ENCODE measurements around the gene C3orf33. TPM values are rescaled to one million over a fixed set of nuclear protein-coding genes. Genes with fewer than 3 reads are reported as not detected.

Gene C3orf33
- total and polyA plus RNA-seq, 2 of the 8 experiments (the other 6 are each of a cell fraction or from before 2014, with no cell fraction given): 3.4 to 4.5 TPM

DNA sequence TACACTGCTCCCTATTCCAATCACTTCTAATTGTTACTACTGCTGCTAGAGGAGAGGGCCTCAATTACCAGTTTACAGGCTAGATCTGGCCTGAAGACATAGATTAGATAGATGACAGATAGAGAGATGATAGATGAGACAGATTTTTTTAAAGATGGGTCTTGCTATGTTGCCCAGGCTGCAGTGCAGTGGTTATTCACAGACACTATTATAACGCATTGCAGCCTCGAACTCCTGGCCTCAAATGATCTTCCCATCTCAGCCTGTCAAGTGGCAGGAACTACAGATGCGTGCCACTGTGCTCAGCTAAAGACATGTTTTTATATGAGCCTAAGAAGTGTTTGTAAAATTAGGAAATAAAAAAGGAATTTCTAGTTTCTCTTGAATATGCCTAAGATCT is 41.9 kb upstream of the C3orf33 start:
- no peak overlapping the region for H3K23ac ChIP-seq (ENCODE audit: insufficient read length)
- no peak overlapping the region for H2BK20ac ChIP-seq (ENCODE audit: low read length)
- WGBS, 2 experiments (ENCODE audit: extremely low coverage in 1 of 2, insufficient coverage in 1 of 2, insufficient read length in 1 of 2, insufficient replicate concordance in 2 of 2, low coverage in 1 of 2, low lambda C conversion rate in 2 of 2, missing lambda C conversion rate in 1 of 2): 96% methylated on average over 3 of the region's 3 CpGs; no CpG with 5 or more reads in 1 of the 2 experiments
- H3K79me1 ChIP-seq (ENCODE audit: low read depth, low read length): peaks cover 4% of the 10 kb centered on the region; the same call in 1 of the 2 replicates
- H2BK5ac ChIP-seq (ENCODE audit: low read depth, low read length): no peak overlapping the region
- no peak overlapping the region for H4K5ac ChIP-seq (ENCODE audit: insufficient read length, low read depth, low read length)
- TF ChIP-seq SP4 (IDR thresholded peaks at IDR 0.05; ENCODE audit: low read length) (no peak), ASH2L (IDR thresholded peaks at IDR 0.05; ENCODE audit: low read length) (no peak), KDM5A (IDR thresholded peaks at IDR 0.05; ENCODE audit: low read length) (no peak), NANOG (IDR thresholded peaks at IDR 0.05; ENCODE audit: insufficient read depth, low read depth, low read length, poor library complexity, severe bottlenecking) (no peak), CTBP2 (IDR thresholded peaks at IDR 0.05; ENCODE audit: borderline replicate concordance, insufficient read depth, insufficient read length, low read length) (no peak), SIN3A (conservative IDR thresholded peaks at IDR 0.05 in 1 of 2, IDR thresholded peaks at IDR 0.05 in 1 of 2; ENCODE audit: low read depth in 1 of 2, low read length in 2 of 2) (no peak), RAD21 (IDR thresholded peaks at IDR 0.05 in 1 of 2, conservative IDR thresholded peaks at IDR 0.05 in 1 of 2; ENCODE audit: low read depth in 2 of 2, low read length in 2 of 2) (no peak), MAFK (IDR thresholded peaks at IDR 0.05; ENCODE audit: low read depth, low read length) (no peak), CBX5 (IDR thresholded peaks at IDR 0.05; ENCODE audit: low read depth, low read length) (no peak), SRF (IDR thresholded peaks at IDR 0.05; ENCODE audit: low read depth, low read length) (no peak)
- H3K36me3 ChIP-seq (ENCODE audit: control insufficient read depth in 2 of 4, insufficient read depth in 4 of 4, low read length in 3 of 4): no peaks in the 10 kb centered on the region
- peaks cover 7 to 44% of the 10 kb centered on the region in 2 experiments for H3K79me2 ChIP-seq (ENCODE audit: control insufficient read depth in 1 of 2, insufficient read depth in 2 of 2, low read length in 2 of 2)
- FAIRE-seq (no peak), DNase-seq (ENCODE audit: low read depth in 1 of 2, low spot score in 2 of 2) (no peak)
- no peak overlapping the region for H3K14ac ChIP-seq (ENCODE audit: insufficient read length)
- no peak overlapping the region for H3K27ac ChIP-seq (ENCODE audit: low read depth, low read length)
- peaks cover 0 to 7% (median 3%) of the 10 kb centered on the region in 4 experiments; a peak in 4 of 7 replicates for H3K4me1 ChIP-seq (replicated peaks in 1 of 4; ENCODE audit: control insufficient read depth in 3 of 4, insufficient read depth in 4 of 4, low read length in 3 of 4)
- H2BK120ac ChIP-seq (replicated peaks; ENCODE audit: low read depth, low read length): no peak overlapping the region
- ChIA-PET POLR2A (ENCODE audit: partially characterized antibody) (no interaction called here), CTCF (ENCODE audit: partially characterized antibody) (no interaction called here)
- H3K23me2 ChIP-seq (ENCODE audit: low read depth, low read length): peaks cover 1% of the 10 kb centered on the region; the same call in 1 of the 2 replicates
- H3K9ac ChIP-seq (replicated peaks in 1 of 4; ENCODE audit: extremely low read depth in 1 of 4, low read depth in 3 of 4, low read length in 3 of 4): no peak overlapping the region
- H2BK15ac ChIP-seq (ENCODE audit: low read length): no peak overlapping the region
- H3K4me3 ChIP-seq (ENCODE audit: extremely low read depth in 1 of 4, insufficient read depth in 2 of 4, low read depth in 3 of 4, low read length in 4 of 4): no peak overlapping the region
- no peak overlapping the region for H2BK12ac ChIP-seq (ENCODE audit: low read depth, low read length)
- no peak overlapping the region for H4K91ac ChIP-seq (replicated peaks; ENCODE audit: insufficient read length, low read length)
- H4K8ac ChIP-seq (ENCODE audit: extremely low read depth, insufficient read depth, low read length): no peak overlapping the region
- no peak overlapping the region for H3K56ac ChIP-seq (replicated peaks; ENCODE audit: insufficient read length, low read depth, low read length)
- H2AK5ac ChIP-seq (ENCODE audit: low read depth, low read length): no peak overlapping the region
- H2AFZ ChIP-seq (ENCODE audit: low read length): no peak overlapping the region
- H4K20me1 ChIP-seq (replicated peaks in 1 of 2; ENCODE audit: control insufficient read depth in 1 of 2, insufficient read depth in 2 of 2, low read length in 2 of 2): peaks cover 0 to 3% of the 10 kb centered on the region in 2 experiments
- H3K18ac ChIP-seq (ENCODE audit: extremely low read depth, low read length): no peak overlapping the region
- no peak overlapping the region for H3K4ac ChIP-seq (replicated peaks; ENCODE audit: insufficient read length, low read depth, low read length)
- no peak overlapping the region for H3K4me2 ChIP-seq (ENCODE audit: insufficient read depth in 1 of 2, low read depth in 2 of 2, low read length in 2 of 2)
- H3K9me3 ChIP-seq (ENCODE audit: insufficient read depth in 2 of 2, low read depth in 1 of 2, low read length in 1 of 2): no peaks in the 10 kb centered on the region
- no peaks in the 10 kb centered on the region for H3K27me3 ChIP-seq (replicated peaks in 1 of 4; ENCODE audit: control insufficient read depth in 3 of 4, extremely low read depth in 1 of 4, insufficient read depth in 3 of 4, low read length in 3 of 4)

All from H1 (cell line).